Measurements from ENCODE around the gene SCD5. TPM values are rescaled to one million over a fixed set of nuclear protein-coding genes. Genes with fewer than 3 reads are reported as not detected.

The SCD5 gene
- total RNA-seq, 1 donor from 2014 or later = 55.6 TPM

- DNase-seq = no peak
These were observed 169.2 kb downstream of the SCD5 start for GRCh38 chr4:82629238-82630000.

GRCh38 chr4:82626251-82626868, 172.2 kb downstream of the SCD5 start:
- no peak for DNase-seq

- no peak for DNase-seq
These were observed 173.8 kb downstream of the SCD5 start for GRCh38 chr4:82624819-82625218.

GRCh38 chr4:82623121-82623683, 175.4 kb downstream of the SCD5 start:
- no peak for DNase-seq

GRCh38 chr4:82621251-82621650, 177.3 kb downstream of the SCD5 start:
- DNase-seq = no peak

GRCh38 chr4:82620126-82620735, 178.4 kb downstream of the SCD5 start:
- DNase-seq = no peak

GRCh38 chr4:82618103-82618720, 180.4 kb downstream of the SCD5 start:
- DNase-seq = no peak

- DNase-seq = peak; percentile 8
These were observed 183.7 kb downstream of the SCD5 start for GRCh38 chr4:82614838-82615449.

GRCh38 chr4:82613121-82613520, 185.5 kb downstream of the SCD5 start:
- DNase-seq = no peak

- DNase-seq = no peak
These were observed 186.6 kb downstream of the SCD5 start for GRCh38 chr4:82611982-82612381.

GRCh38 chr4:82611527-82611926, 187.1 kb downstream of the SCD5 start:
- DNase-seq = no peak

GRCh38 chr4:82610041-82610440, 188.6 kb downstream of the SCD5 start:
- no peak for DNase-seq

GRCh38 chr4:82606622-82607021, 192.0 kb downstream of the SCD5 start:
- DNase-seq = no peak

GRCh38 chr4:82604522-82604921, 194.1 kb downstream of the SCD5 start:
- no peak for DNase-seq

- no peak for DNase-seq
These were observed 197.2 kb downstream of the SCD5 start for GRCh38 chr4:82601242-82602015.

GRCh38 chr4:82599336-82599735, 199.3 kb downstream of the SCD5 start:
- DNase-seq = peak; percentile 10

- DNase-seq = no peak
These were observed 204.1 kb downstream of the SCD5 start for GRCh38 chr4:82594456-82594855.

- no peak for DNase-seq
These were observed 205.2 kb downstream of the SCD5 start for GRCh38 chr4:82593411-82593810.

GRCh38 chr4:82592639-82593038, 206.0 kb downstream of the SCD5 start:
- no peak for DNase-seq

GRCh38 chr4:82591592-82591991, 207.0 kb downstream of the SCD5 start:
- no peak for DNase-seq

GRCh38 chr4:82589756-82590155, 208.8 kb downstream of the SCD5 start:
- DNase-seq = no peak

- no peak for DNase-seq
These were observed 209.8 kb downstream of the SCD5 start for GRCh38 chr4:82588771-82589270.

Measured in dermis blood vessel endothelial cell (primary cell).